VCaP (cell line): ENCODE measurements around the gene UBE2G2.
A peak's percentile ranks its signal among the peaks of the same experiment; 100 is the strongest.

Experiments used
- H3K27ac ChIP-seq: fragments of 450-650 bp; 2 replicates; pipeline ENCODE4 v1.5.1; 2017
- CTCF ChIP-seq: fragments of 450-650 bp; conservative IDR thresholded peaks from 2 replicates; pipeline ENCODE4 v1.5.1; 2017; ENCODE audit warnings: mild to moderate bottlenecking, moderate library complexity

Gene UBE2G2

DNA sequence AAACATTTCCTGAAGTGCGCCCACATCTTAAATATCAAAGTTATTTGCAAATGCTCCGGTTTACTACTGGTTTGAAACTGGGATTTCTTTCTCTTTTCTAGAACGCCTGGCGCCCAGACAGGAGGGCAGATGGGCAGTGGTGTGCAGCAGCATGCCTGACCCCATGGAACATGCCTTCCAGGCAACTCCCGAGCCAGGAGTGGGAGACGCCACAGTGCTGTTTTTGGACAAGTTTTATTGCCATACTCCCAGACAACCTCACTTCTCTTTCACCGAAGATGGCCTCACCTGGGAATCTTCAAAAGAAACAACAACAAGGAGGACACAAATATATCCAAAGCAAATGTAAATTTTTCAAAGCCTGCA, 21.5 kb downstream of the UBE2G2 start:
- TF ChIP-seq CTCF, result no peak
- no peak overlapping the region for H3K27ac ChIP-seq

DNA sequence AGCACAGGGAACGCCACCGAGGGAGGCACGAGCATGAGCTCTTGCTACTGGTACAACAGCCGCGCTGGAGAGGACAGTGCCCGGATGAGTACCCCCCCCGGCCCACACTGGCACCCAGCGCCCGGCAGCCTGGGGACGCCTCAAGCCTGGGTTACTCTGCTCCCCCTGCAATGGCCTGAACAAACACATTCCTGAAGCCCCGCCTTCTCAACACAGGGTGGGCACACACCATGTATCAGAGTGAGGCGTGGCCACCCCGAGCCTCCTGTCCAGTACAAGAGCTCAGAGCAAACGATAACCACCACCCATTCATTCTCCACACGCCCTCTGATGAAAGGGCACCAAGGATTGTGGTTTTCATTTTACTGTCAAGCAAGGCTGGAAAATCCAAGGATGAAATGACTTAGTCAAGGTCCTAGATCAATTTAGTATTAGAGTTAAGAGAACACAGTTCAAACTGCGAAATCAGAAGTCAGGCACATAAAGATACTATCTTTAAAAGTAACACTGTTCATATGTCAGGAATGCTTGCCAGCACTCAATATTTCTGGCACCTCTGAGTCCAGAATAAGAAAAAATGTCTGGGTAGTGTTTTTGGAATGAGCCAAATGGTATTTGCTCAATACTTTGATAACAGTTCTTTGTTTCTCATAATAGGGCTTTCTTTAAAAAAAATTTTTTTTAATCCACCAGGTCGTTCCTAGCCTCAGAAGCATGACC, 22.0 kb downstream of the UBE2G2 start:
- TF ChIP-seq CTCF, result no peak
- H3K27ac ChIP-seq, result no peak overlapping the region

DNA sequence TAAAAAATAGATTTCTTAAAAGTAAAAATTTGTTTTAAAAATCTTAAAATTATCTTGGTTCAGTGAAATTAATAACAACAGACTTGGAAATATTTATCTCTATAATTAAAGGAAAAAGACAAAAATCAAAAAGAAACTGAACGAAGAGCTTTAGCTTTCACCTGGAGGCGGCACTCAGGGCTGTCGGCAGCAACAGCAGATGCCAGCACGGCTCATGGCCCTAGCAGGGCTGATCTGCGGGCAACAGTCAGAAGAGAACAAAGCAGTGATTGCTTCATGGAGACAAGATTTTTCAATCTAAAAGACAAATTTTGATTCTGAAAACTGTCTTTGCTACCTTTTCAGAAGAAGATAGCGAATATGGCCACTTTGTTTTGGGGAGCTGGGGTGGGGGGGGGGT, 22.6 kb downstream of the UBE2G2 start:
- H3K27ac ChIP-seq, result no peak overlapping the region
- TF ChIP-seq CTCF, result no peak

DNA sequence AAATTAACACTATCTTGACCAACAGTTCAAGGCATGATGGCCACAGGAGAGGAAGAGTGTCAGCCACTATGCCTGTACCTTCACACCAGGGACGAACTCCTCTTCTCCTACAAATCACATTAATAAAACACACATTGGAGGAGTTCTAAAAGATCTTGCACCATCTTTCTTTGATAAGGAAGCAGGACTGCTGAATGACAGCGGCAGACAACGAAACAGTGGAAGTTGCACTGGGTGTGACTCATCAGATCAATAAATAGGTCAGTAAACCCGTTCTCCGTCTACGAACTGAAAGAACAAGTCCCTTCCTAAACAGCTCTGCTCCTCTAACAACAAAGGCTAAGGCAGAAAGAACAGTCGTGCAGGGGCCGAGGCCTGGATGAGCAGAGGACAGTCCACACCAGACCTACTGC, 23.1 kb downstream of the UBE2G2 start:
- no peak overlapping the region for H3K27ac ChIP-seq
- TF ChIP-seq CTCF, result no peak

DNA sequence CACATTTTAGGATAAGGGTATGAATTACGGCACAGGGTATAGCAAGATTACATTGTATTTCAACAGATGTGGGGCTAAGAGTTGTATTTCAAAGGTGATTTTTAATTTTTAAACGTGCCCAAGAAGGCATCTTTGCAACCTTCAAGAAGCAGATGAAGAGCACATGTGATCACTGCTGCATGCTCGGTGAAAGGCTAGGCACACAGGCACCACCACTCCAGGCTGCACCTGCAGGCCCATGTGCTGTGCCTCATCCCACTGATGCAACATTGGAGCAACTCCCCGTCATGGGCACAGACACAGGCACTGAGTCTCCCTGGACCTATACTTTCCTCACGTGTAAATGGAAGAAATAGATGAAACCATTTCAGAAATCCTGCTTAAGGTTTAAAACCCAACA, 23.5 kb downstream of the UBE2G2 start:
- no peak overlapping the region for H3K27ac ChIP-seq
- TF ChIP-seq CTCF, result no peak

- no peak for TF ChIP-seq CTCF
- H3K27ac ChIP-seq, result peak overlapping the region; percentile 79
These were observed 26.6 kb downstream of the UBE2G2 start for GRCh38 chr21:44774972-44775371.

- H3K27ac ChIP-seq, result peak overlapping the region; percentile 79
- no peak for TF ChIP-seq CTCF
These were observed 28.2 kb downstream of the UBE2G2 start for GRCh38 chr21:44773291-44773932.
